Stimulated activated CD8-positive, alpha-beta memory T cell treated with anti-CD3 and anti-CD28 coated beads, Interleukin-4, amount 100 ng/mL, for 4 hours (primary cell): ENCODE data around the gene KNDC1.

Experiments used
- DNase-seq, 2 donors: peaks; one replicate each; pipeline ENCODE4 v3.0.0-alpha.2; 2020; ENCODE audit warnings: low read depth in 2 of 2, low spot score in 1 of 2

The KNDC1 gene

GRCh38 chr10:133274751-133275683 is 115.0 kb downstream of the KNDC1 start:
- peak; percentile 66 to 78 for DNase-seq

GRCh38 chr10:133275684-133276092 is 115.7 kb downstream of the KNDC1 start:
- no peak for DNase-seq
